Loucy (cell line): ENCODE results near the gene ADH5.
A peak's percentile ranks its signal among the peaks of the same experiment; 100 is the strongest.

ENCODE experiments used
- H2AFZ ChIP-seq: fragments of 200-600 bp; sonication (generic); 2 replicates; pipeline ENCODE4 v1.6.0; 2016; ENCODE audit warnings: antibody characterized with exemption, mild to moderate bottlenecking, low read length, moderate library complexity
- H3F3A ChIP-seq: fragments of 200-600 bp; 2 replicates; pipeline ENCODE4 v1.6.0; 2016; ENCODE audit warnings: antibody characterized with exemption, low read depth, mild to moderate bottlenecking
- H3K27me3 ChIP-seq: fragments of 200-600 bp; sonication (generic); 2 replicates; pipeline ENCODE4 v1.6.1; 2014; ENCODE audit warnings: low read length, mild to moderate bottlenecking; ENCODE audit not compliant: insufficient read depth, poor library complexity, severe bottlenecking
- H3K36me3 ChIP-seq: fragments of 200-600 bp; sonication (generic); 2 replicates; pipeline ENCODE4 v1.6.1; 2016; ENCODE audit warnings: low read length; ENCODE audit not compliant: insufficient read depth
- H3K4me1 ChIP-seq: fragments of 200-600 bp; sonication (generic); 2 replicates; pipeline ENCODE4 v1.5.1; 2014; ENCODE audit warnings: low read length, mild to moderate bottlenecking; ENCODE audit not compliant: insufficient read depth, poor library complexity, severe bottlenecking
- H3K4me2 ChIP-seq: fragments of 200-600 bp; sonication (generic); 2 replicates; pipeline ENCODE4 v1.6.0; 2014; ENCODE audit warnings: antibody characterized with exemption, low read length, low read depth, mild to moderate bottlenecking; ENCODE audit not compliant: poor library complexity, severe bottlenecking
- H3K4me3 ChIP-seq: fragments of 200-600 bp; sonication (generic); 2 replicates; pipeline ENCODE4 v1.5.1; 2014; ENCODE audit warnings: low read length, mild to moderate bottlenecking, mixed read lengths; ENCODE audit not compliant: poor library complexity, severe bottlenecking
- H3K79me2 ChIP-seq: fragments of 200-600 bp; sonication (generic); 2 replicates; pipeline ENCODE4 v1.6.1; 2014; ENCODE audit warnings: low read length; ENCODE audit not compliant: insufficient read depth
- H3K9ac ChIP-seq: fragments of 200-600 bp; sonication (generic); 2 replicates; pipeline ENCODE4 v1.6.0; 2014; ENCODE audit warnings: mild to moderate bottlenecking, low read depth, low read length, moderate library complexity; ENCODE audit not compliant: poor library complexity, severe bottlenecking
- H3K9me2 ChIP-seq: fragments of 200-600 bp; sonication (generic); replicated peaks from 2 replicates; pipeline ENCODE4 v1.6.1; 2016; ENCODE audit warnings: low read depth, low read length, mixed read lengths
- H3K9me3 ChIP-seq: fragments of 200-600 bp; sonication (generic); 2 replicates; pipeline ENCODE4 v1.6.1; 2014; ENCODE audit warnings: mild to moderate bottlenecking, antibody characterized with exemption, low read length, low read depth; ENCODE audit not compliant: insufficient read depth
- H4K20me1 ChIP-seq: fragments of 200-600 bp; sonication (generic); 2 replicates; pipeline ENCODE4 v1.6.0; 2014; ENCODE audit warnings: antibody characterized with exemption, low read length, mild to moderate bottlenecking; ENCODE audit not compliant: insufficient read depth, poor library complexity, severe bottlenecking
- EZH2phosphoT487 ChIP-seq: fragments of 200-600 bp; IDR thresholded peaks from 2 replicates; pipeline ENCODE4 v1.6.1; 2018; ENCODE audit warnings: antibody characterized with exemption, mild to moderate bottlenecking, moderate library complexity, borderline replicate concordance
- TF ChIP-seq, protein P1 (sequence below): fragments of 200-600 bp; sonication (generic); conservative IDR thresholded peaks from 2 replicates; pipeline ENCODE4 v1.5.1; 2014; ENCODE audit warnings: mild to moderate bottlenecking, antibody characterized with exemption, low read length

The ADH5 gene

GRCh38 chr4:99038213-99038612 is 50.4 kb downstream of the ADH5 start:
- H2AFZ ChIP-seq: no peak overlapping the region
- peaks cover 35% of the 10 kb centered on the region for H3K79me2 ChIP-seq
- H3K36me3 ChIP-seq: peaks cover 61% of the 10 kb centered on the region
- peaks cover 15% of the 10 kb centered on the region for H3K4me1 ChIP-seq
- H3K27me3 ChIP-seq: no peaks in the 10 kb centered on the region
- no peak overlapping the region for H3K4me2 ChIP-seq
- H4K20me1 ChIP-seq: peaks cover 5% of the 10 kb centered on the region
- no peak for TF ChIP-seq EZH2phosphoT487
- TF ChIP-seq, protein P1, sequence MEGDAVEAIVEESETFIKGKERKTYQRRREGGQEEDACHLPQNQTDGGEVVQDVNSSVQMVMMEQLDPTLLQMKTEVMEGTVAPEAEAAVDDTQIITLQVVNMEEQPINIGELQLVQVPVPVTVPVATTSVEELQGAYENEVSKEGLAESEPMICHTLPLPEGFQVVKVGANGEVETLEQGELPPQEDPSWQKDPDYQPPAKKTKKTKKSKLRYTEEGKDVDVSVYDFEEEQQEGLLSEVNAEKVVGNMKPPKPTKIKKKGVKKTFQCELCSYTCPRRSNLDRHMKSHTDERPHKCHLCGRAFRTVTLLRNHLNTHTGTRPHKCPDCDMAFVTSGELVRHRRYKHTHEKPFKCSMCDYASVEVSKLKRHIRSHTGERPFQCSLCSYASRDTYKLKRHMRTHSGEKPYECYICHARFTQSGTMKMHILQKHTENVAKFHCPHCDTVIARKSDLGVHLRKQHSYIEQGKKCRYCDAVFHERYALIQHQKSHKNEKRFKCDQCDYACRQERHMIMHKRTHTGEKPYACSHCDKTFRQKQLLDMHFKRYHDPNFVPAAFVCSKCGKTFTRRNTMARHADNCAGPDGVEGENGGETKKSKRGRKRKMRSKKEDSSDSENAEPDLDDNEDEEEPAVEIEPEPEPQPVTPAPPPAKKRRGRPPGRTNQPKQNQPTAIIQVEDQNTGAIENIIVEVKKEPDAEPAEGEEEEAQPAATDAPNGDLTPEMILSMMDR: no peak
- H3K4me3 ChIP-seq: no peak overlapping the region
- H3F3A ChIP-seq: peaks cover 3% of the 10 kb centered on the region; the same call in 1 of the 2 replicates
- H3K9ac ChIP-seq: no peak overlapping the region
- H3K9me3 ChIP-seq: peaks cover 15% of the 10 kb centered on the region; the same call in 1 of the 2 replicates
- H3K9me2 ChIP-seq: no peaks in the 10 kb centered on the region

DNA sequence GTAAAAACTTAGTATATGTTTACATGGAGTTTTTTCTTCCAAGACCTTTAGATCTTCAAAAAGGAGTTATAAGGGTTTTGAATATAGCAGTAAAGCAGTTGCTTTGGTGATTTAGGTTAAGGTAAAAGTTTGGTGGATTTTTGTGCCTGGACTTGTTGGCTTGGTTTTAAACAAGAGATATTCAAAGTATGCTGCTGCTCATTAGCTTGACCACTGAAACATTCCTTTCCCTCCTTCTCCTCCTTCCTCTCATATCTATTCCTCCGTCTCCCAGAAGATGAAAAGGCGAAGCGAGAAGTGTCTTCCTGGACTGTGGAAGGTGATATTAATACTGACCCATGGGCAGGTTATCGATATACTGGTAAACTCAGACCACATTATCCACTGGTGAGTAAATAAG is 54.6 kb downstream of the ADH5 start:
- TF ChIP-seq, protein P1: no peak
- TF ChIP-seq EZH2phosphoT487: no peak
- H4K20me1 ChIP-seq: peaks cover 16% of the 10 kb centered on the region

DNA sequence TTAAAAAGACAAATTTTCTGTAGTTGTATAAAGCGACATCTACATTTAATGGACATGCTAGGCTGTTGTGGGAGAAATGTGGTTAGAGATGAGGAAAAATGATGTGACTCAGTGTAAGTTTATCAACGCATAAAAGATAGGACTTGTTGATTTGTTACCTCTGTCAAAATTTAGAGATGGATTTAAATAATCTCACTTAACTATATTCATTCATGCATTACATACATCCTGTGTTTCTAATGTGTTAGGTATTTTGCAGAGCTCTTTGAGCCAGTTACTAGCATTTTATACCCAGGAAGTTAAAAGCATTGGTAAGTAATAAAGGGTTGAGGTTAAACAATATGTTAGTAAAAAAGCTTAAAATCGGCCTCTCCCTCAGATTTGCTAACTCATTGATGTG is 58.7 kb downstream of the ADH5 start:
- Histone ChIP-seq H2AFZ (no peak overlapping the region), H3K9me2 (no peaks in the 10 kb centered on the region), H3K4me3 (no peak overlapping the region), H3K4me1 (peaks cover 28% of the 10 kb centered on the region), H3K4me2 (peak overlapping the region; percentile 27), H4K20me1 (peaks cover 41% of the 10 kb centered on the region), H3K9me3 (no peaks in the 10 kb centered on the region), H3K27me3 (no peaks in the 10 kb centered on the region), H3K36me3 (peaks cover 30% of the 10 kb centered on the region; the same call in 1 of the 2 replicates), H3K9ac (no peak overlapping the region), H3K79me2 (peaks cover 95% of the 10 kb centered on the region), H3F3A (peaks cover 5% of the 10 kb centered on the region; the same call in 1 of the 2 replicates)
- TF ChIP-seq, protein P1: no peak
- no peak for TF ChIP-seq EZH2phosphoT487

More for the DNA sequence above, 54.6 kb downstream of the ADH5 start:
- H3K9ac ChIP-seq: no peak overlapping the region
- peaks cover 12% of the 10 kb centered on the region; the same call in 1 of the 2 replicates for H3K9me3 ChIP-seq
- H3K79me2 ChIP-seq: peaks cover 71% of the 10 kb centered on the region
- peaks cover 5% of the 10 kb centered on the region; the same call in 1 of the 2 replicates for H3F3A ChIP-seq
- H3K27me3 ChIP-seq: no peaks in the 10 kb centered on the region
- no peak overlapping the region for H3K4me3 ChIP-seq
- no peak overlapping the region for H2AFZ ChIP-seq
- no peak overlapping the region for H3K4me2 ChIP-seq
- H3K9me2 ChIP-seq: no peaks in the 10 kb centered on the region
- H3K36me3 ChIP-seq: peaks cover 64% of the 10 kb centered on the region
- H3K4me1 ChIP-seq: peaks cover 17% of the 10 kb centered on the region
